Muscle of leg (tissue), 11 donors: Measurements from ENCODE around the gene ERC1. TPM values are rescaled to one million over a fixed set of nuclear protein-coding genes. Genes with fewer than 3 reads are reported as not detected.
"Not testable (repeated sequence)": the region's sequence is repeated elsewhere in the genome, so short reads cannot be mapped to it uniquely, and the experiment has no call there.

ENCODE experiments used
- DNase-seq: peaks from one replicate; pipeline ENCODE4 v3.0.0; 2013
- H3K27ac ChIP-seq: one replicate; pipeline ENCODE4 v1.5.1; 2013; ENCODE audit warnings: mild to moderate bottlenecking, low read length, control low read depth
- H3K27me3 ChIP-seq: one replicate; pipeline ENCODE4 v1.6.1; 2013; ENCODE audit warnings: low read length; ENCODE audit not compliant: control insufficient read depth, insufficient read depth
- H3K36me3 ChIP-seq: one replicate; pipeline ENCODE4 v1.6.1; 2013; ENCODE audit warnings: low read length; ENCODE audit not compliant: control insufficient read depth, insufficient read depth
- H3K4me1 ChIP-seq: one replicate; pipeline ENCODE4 v1.6.1; 2013; ENCODE audit warnings: low read length; ENCODE audit not compliant: control insufficient read depth, insufficient read depth
- H3K4me3 ChIP-seq: one replicate; pipeline ENCODE4 v1.5.1; 2013; ENCODE audit warnings: low read length, control low read depth
- H3K9me3 ChIP-seq: replicated peaks from 2 replicates; pipeline ENCODE4 v1.6.1; 2013; ENCODE audit warnings: low read depth, low read length; ENCODE audit not compliant: control insufficient read depth
- WGBS: methylation state at CpG from one replicate; pipeline ENCODE4 v1.1.5; 2013; ENCODE audit warnings: missing lambda C conversion rate; ENCODE audit not compliant: insufficient coverage; 5-methylcytosine and 5-hydroxymethylcytosine counted together
- polyA plus RNA-seq, 8 donors: library from polyadenylated mRNA; unstranded; fragments of 120-200 nt; gene quantifications; one replicate each; pipeline versions ENCODE4 v1.2.1 to v1.2.3, GENCODE V29; 2013; ENCODE audit warnings: inconsistent platforms in 1 of 8, low replicate concordance in 1 of 8; ENCODE audit not compliant: insufficient read length in 8 of 8, insufficient read depth in 1 of 8
- total RNA-seq: library from RNA; stranded (reverse); fragments of 120-200 nt; gene quantifications from one replicate; pipeline ENCODE4 v1.2.4, GENCODE V29; 2013

ERC1 gene
- total and polyA plus RNA-seq, 9 donors = 15.8 to 32.5 (median 25.1) TPM

DNA sequence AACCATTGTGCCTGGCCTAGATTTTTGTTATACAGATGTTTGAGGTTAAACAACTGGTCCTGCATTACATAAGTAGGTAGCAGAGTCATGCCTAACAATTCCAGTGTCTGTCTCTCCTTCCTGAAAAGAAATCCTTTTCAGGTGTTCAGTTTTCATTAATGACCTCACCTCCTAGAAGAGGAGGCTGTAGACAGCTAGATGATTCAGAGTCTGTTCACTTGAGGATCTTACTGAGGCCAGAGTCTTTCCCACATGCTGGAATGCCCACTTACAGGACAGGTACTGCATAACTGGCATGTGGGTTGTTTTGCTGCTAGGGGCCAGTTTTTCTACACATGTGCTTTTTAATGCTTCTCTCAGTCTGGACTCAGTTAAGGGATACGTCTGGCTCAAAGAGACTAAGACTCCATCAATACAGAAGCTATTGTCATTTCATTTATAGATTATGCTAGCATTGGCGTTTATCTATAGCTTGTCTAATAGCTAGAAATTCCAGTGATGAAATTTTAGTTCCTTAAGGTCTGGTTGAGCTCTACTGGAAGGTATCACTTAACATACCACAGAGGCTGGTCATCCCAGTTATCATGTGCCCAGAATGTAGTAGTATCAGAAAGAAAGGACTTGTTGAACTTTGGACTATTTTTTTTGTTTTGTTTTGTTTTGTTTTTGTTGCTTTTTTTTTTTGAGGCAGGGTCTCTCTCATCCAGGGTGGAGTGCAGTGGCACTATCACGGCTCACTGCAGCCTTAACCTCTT lies 206.4 kb downstream of the ERC1 start:
- Histone ChIP-seq H3K36me3 (peaks cover 4% of the 10 kb centered on the region), H3K27ac (no peak overlapping the region), H3K27me3 (no peaks in the 10 kb centered on the region), H3K9me3 (no peaks in the 10 kb centered on the region), H3K4me1 (no peaks in the 10 kb centered on the region), H3K4me3 (no peak overlapping the region)
- no peak for DNase-seq
- no CpG with 5 or more reads among the region's 3 CpGs for WGBS

GRCh38 chr12:1198854-1199253 lies 207.8 kb downstream of the ERC1 start:
- H3K4me1 ChIP-seq, H3K9me3 ChIP-seq, H3K27ac ChIP-seq, H3K27me3 ChIP-seq, H3K36me3 ChIP-seq, H3K4me3 ChIP-seq, DNase-seq: not testable (repeated sequence)
- WGBS = no CpG with 5 or more reads among the region's 5 CpGs

DNA sequence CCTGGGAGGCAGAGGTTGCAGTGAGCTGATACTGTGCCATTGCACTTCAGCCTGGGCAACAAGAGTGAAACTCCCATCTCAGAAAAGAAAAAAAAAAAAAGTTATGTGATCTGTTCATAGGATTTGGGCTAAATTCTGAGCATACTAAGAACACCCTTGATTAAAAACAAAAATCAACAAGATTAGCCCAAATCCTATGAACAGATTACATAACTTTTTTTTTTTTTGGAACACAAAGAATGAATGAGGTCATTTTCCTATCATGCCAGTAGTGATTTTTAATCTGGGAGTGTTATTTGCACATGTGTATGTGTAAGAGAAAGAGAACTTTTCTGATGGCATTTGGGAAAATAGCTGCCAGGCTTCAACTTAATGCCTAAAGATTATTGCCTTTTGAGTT lies 208.7 kb downstream of the ERC1 start:
- Histone ChIP-seq H3K36me3 (peaks cover 4% of the 10 kb centered on the region), H3K4me1 (no peaks in the 10 kb centered on the region), H3K9me3 (no peaks in the 10 kb centered on the region), H3K27ac (no peak overlapping the region), H3K27me3 (no peaks in the 10 kb centered on the region), H3K4me3 (no peak overlapping the region)
- DNase-seq = no peak

GRCh38 chr12:1201030-1201429 lies 210.0 kb downstream of the ERC1 start:
- DNase-seq = no peak
- Histone ChIP-seq H3K4me1 (no peaks in the 10 kb centered on the region), H3K27ac (no peak overlapping the region), H3K9me3 (no peaks in the 10 kb centered on the region), H3K4me3 (no peak overlapping the region), H3K27me3 (no peaks in the 10 kb centered on the region), H3K36me3 (peaks cover 4% of the 10 kb centered on the region)
- WGBS = no CpG with 5 or more reads among the region's 2 CpGs

DNA sequence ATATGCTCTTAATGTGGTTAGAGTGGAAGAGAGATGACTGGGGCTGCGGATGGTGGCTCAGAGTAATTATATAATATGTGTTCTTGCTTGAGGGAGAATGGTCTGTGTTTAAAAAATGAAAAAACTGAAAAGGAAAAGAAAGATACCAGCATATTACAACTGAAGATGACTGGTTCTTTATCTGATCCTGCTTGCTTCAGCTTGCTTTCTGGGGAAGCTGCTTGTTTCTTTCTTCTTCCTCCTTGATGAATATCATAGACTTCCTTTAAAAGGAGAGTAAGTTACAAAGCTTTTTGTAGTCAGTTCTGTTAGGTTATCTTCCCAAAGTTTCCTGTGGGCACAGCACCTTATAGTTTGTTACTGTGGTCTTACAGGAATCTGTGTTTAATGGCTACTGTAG lies 210.9 kb downstream of the ERC1 start:
- Histone ChIP-seq H3K4me1 (no peaks in the 10 kb centered on the region), H3K4me3 (no peak overlapping the region), H3K27me3 (no peaks in the 10 kb centered on the region), H3K27ac (no peak overlapping the region), H3K9me3 (no peaks in the 10 kb centered on the region), H3K36me3 (peaks cover 4% of the 10 kb centered on the region)
- DNase-seq = no peak
- 88% methylated on average over 1 of the region's 1 CpG for WGBS

GRCh38 chr12:1203735-1204019 lies 212.7 kb downstream of the ERC1 start:
- DNase-seq = no peak
- Histone ChIP-seq H3K27me3 (no peaks in the 10 kb centered on the region), H3K36me3 (no peaks in the 10 kb centered on the region), H3K4me3 (no peak overlapping the region), H3K9me3 (no peaks in the 10 kb centered on the region), H3K27ac (no peak overlapping the region), H3K4me1 (no peaks in the 10 kb centered on the region)

- Histone ChIP-seq H3K27me3 (no peaks in the 10 kb centered on the region), H3K27ac (peak overlapping the region; percentile 79), H3K9me3 (no peaks in the 10 kb centered on the region), H3K4me3 (peak overlapping the region; percentile 26), H3K4me1 (no peaks in the 10 kb centered on the region), H3K36me3 (no peaks in the 10 kb centered on the region)
- 20% methylated on average over 1 of the region's 6 CpGs for WGBS
- peak; percentile 38 for DNase-seq
Observed at GRCh38 chr12:1204581-1205121, 213.6 kb downstream of the ERC1 start.

DNA sequence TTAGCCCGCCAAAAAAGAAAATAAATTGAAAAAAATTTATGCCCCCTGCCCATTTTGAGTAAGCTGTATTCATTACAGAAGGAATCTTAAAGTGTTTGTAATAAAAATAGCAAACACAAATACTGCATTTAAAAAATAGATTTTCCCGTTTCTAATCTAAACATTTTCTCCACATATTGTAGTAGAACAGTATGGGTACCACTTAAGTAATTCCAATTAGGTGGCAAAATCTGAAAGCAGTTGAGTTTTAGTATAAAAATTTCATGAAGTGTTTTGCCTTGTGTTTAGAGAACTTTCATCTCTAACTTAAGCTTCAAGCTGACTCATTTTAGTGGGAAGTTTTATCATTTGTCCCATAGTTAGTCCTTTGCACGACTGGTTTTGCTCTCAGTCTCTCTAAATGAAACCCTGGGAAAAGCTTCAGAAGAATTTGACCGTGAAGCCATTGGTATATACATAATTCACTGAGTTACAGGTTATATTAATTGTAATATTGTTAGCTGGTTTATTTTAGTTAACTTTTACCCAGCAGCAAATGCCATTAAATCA lies 214.6 kb downstream of the ERC1 start:
- Histone ChIP-seq H3K9me3 (no peaks in the 10 kb centered on the region), H3K27ac (no peak overlapping the region), H3K36me3 (no peaks in the 10 kb centered on the region), H3K4me1 (no peaks in the 10 kb centered on the region), H3K4me3 (no peak overlapping the region), H3K27me3 (no peaks in the 10 kb centered on the region)
- no CpG with 5 or more reads among the region's 4 CpGs for WGBS
- DNase-seq = no peak

- no peak for DNase-seq
- Histone ChIP-seq H3K4me1 (no peaks in the 10 kb centered on the region), H3K27me3 (no peaks in the 10 kb centered on the region), H3K36me3 (no peaks in the 10 kb centered on the region), H3K4me3 (no peak overlapping the region), H3K27ac (no peak overlapping the region), H3K9me3 (no peaks in the 10 kb centered on the region)
- WGBS = no CpG with 5 or more reads among the region's 1 CpG
Observed at GRCh38 chr12:1206118-1206734, 215.2 kb downstream of the ERC1 start.

- no peak for DNase-seq
- Histone ChIP-seq H3K4me1 (no peaks in the 10 kb centered on the region), H3K9me3 (no peaks in the 10 kb centered on the region), H3K36me3 (no peaks in the 10 kb centered on the region), H3K27me3 (no peaks in the 10 kb centered on the region), H3K27ac (no peak overlapping the region), H3K4me3 (no peak overlapping the region)
- no CpG with 5 or more reads among the region's 4 CpGs for WGBS
Observed at GRCh38 chr12:1207276-1207675, 216.3 kb downstream of the ERC1 start.
